Right cardiac atrium (tissue), 5 donors: Measurements from ENCODE around the gene CDK13. TPM values are rescaled to one million over a fixed set of nuclear protein-coding genes. Genes with fewer than 3 reads are reported as not detected.

Experiments
- ATAC-seq, 2 donors: fragments of 200-7000 bp; cut with Tn5 transposase; one replicate each; pipeline versions ENCODE4 v1.8.0 to v1.9.1; 2020; ENCODE audit warnings: moderate library complexity in 2 of 2, mild to moderate bottlenecking in 1 of 2
- DNase-seq, 3 donors: peaks; one replicate each; pipeline ENCODE4 v3.0.0-alpha.2; 2020
- H3K27ac ChIP-seq: one replicate; pipeline ENCODE4 v1.5.1; 2013; ENCODE audit warnings: mild to moderate bottlenecking, low read length, control low read depth, moderate library complexity
- H3K27me3 ChIP-seq: one replicate; pipeline ENCODE4 v1.6.1; 2013; ENCODE audit not compliant: control insufficient read depth, insufficient read depth
- H3K4me1 ChIP-seq: one replicate; pipeline ENCODE4 v1.6.1; 2013; ENCODE audit warnings: low read length; ENCODE audit not compliant: control insufficient read depth, insufficient read depth
- H3K4me3 ChIP-seq: one replicate; pipeline ENCODE4 v1.5.1; 2013; ENCODE audit warnings: low read length, control low read depth
- H3K9me3 ChIP-seq: one replicate; pipeline ENCODE4 v1.6.1; 2013; ENCODE audit warnings: low read length; ENCODE audit not compliant: control insufficient read depth
- whole genome bisulfite sequencing: extraction: QIAGEN DNeasy Blood & Tissue Kit; methylation state at CpG from one replicate; pipeline ENCODE4 v1.1.7; 2013; 5-methylcytosine and 5-hydroxymethylcytosine counted together
- intact Hi-C, 4 donors: fragments of 100-400 bp; cut with DNase I; formaldehyde crosslinking; loops; one replicate each; pipeline versions ENCODE4 v1.11.0 to v1.14.0; 2022 to 2023
- polyA plus RNA-seq: library from polyadenylated mRNA; stranded (reverse); fragments of 200-250 nt; gene quantifications from one replicate; pipeline ENCODE4 v1.2.3, GENCODE V29; 2013
- total RNA-seq, 4 donors: library from RNA; stranded (reverse); fragmentation: NEBNext Ultra II Directional; extraction: Animal tissue kit (Norgen Biotek cat#: 25700); gene quantifications; one replicate each; pipeline ENCODE4 v1.2.1, GENCODE V29; 2021
- donor health status: healthy with polysubstance abuse.
- donor health status: DM: no; HTN: yes; CAD: no.
- donor health status: DM: no; HTN: no; CAD: no.
- donor health status: DM: no; HTN: yes; CAD: no; lungs with severe emphysema.
- donor health status: DM: yes; HTN: yes; CAD: no.

The CDK13 gene
- total and polyA plus RNA-seq, 5 donors = 15.7 to 32.1 (median 29.1) TPM

DNA sequence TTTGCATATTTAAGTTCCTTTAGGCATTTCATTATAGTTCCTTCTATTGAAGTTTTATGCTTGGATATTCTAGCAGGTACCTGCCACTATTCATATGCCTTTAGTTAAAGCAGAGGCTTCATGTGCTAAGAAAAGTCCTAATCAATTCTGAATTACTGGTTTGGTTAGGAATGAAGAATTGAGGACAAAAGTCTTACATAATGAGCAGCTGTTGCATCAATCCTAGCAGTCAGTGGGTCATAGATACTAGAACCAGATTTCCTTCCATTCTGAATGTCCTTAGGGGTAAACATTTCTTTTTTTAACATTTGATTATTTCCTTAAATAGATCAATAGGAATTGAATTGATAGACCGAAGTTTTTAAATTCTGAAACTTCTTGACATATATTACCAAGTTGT, 59.2 kb downstream of the CDK13 start:
- no peak overlapping the region for H3K4me3 ChIP-seq
- DNase-seq (no peak), ATAC-seq (no peak)
- no peak overlapping the region for H3K27ac ChIP-seq
- H3K9me3 ChIP-seq = no peaks in the 10 kb centered on the region
- intact Hi-C loops = no loop called here
- no peaks in the 10 kb centered on the region for H3K27me3 ChIP-seq
- H3K4me1 ChIP-seq = no peaks in the 10 kb centered on the region
- WGBS = 96% methylated on average over 1 of the region's 1 CpG

DNA sequence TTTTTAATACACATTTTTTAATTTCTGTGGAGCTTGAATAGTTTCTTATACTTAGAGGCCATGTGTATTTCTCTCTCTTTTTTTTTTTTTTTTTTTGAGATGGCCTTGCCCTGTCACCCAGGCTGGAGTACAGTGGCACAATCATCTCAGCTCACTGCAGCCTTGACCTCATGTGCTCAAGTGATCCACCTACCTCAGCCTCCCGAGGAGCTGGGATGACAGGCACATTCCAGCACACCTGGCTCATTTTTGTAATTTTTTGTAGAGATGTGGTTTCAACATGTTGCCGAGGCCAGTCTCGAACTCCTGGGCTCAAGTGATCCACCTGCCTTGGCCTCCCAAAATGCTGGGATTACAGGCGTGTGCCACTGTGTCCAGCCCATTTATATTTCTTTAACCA, 64.3 kb downstream of the CDK13 start:
- Histone ChIP-seq H3K27ac (no peak overlapping the region), H3K9me3 (no peaks in the 10 kb centered on the region), H3K4me1 (peaks cover 3% of the 10 kb centered on the region), H3K27me3 (no peaks in the 10 kb centered on the region), H3K4me3 (no peak overlapping the region)
- intact Hi-C loops = no loop called here
- 91% methylated on average over 4 of the region's 4 CpGs for WGBS
- DNase-seq = no peak
- no peak for ATAC-seq

- 19% methylated on average over 4 of the region's 4 CpGs for WGBS
Measured at GRCh38 chr7:40015790-40016296, 65.8 kb downstream of the CDK13 start.

GRCh38 chr7:40019558-40019957, 69.5 kb downstream of the CDK13 start:
- DNase-seq (no peak), ATAC-seq (no peak)
- Histone ChIP-seq H3K27me3 (no peaks in the 10 kb centered on the region), H3K27ac (no peak overlapping the region), H3K4me3 (no peak overlapping the region), H3K9me3 (no peaks in the 10 kb centered on the region), H3K4me1 (peaks cover 3% of the 10 kb centered on the region)
- WGBS = 82% methylated on average over 4 of the region's 4 CpGs
- intact Hi-C loops = no loop called here

More at GRCh38 chr7:40015790-40016296, 65.8 kb downstream of the CDK13 start:
- peak in 1 of 3 donors; percentile 49 for DNase-seq
- Histone ChIP-seq H3K4me3 (no peak overlapping the region), H3K27ac (no peak overlapping the region), H3K27me3 (no peaks in the 10 kb centered on the region), H3K9me3 (no peaks in the 10 kb centered on the region), H3K4me1 (peaks cover 3% of the 10 kb centered on the region)
- intact Hi-C loops = no loop called here
- ATAC-seq = peak; percentile 22 to 36

- Histone ChIP-seq H3K4me3 (no peak overlapping the region), H3K4me1 (no peaks in the 10 kb centered on the region), H3K27me3 (no peaks in the 10 kb centered on the region), H3K9me3 (no peaks in the 10 kb centered on the region), H3K27ac (no peak overlapping the region)
- no peak for ATAC-seq
- no peak for DNase-seq
- intact Hi-C loops = no loop called here
- WGBS = 87% methylated on average over 5 of the region's 5 CpGs
Measured at GRCh38 chr7:40024048-40024447, 74.0 kb downstream of the CDK13 start.

- ATAC-seq (no peak), DNase-seq (no peak)
- Histone ChIP-seq H3K9me3 (no peaks in the 10 kb centered on the region), H3K4me1 (no peaks in the 10 kb centered on the region), H3K4me3 (no peak overlapping the region), H3K27me3 (no peaks in the 10 kb centered on the region), H3K27ac (no peak overlapping the region)
- 98% methylated on average over 3 of the region's 3 CpGs for WGBS
- intact Hi-C loops = no loop called here
Measured at GRCh38 chr7:40024841-40025240, 74.8 kb downstream of the CDK13 start.

GRCh38 chr7:40027545-40027944, 77.5 kb downstream of the CDK13 start:
- H3K9me3 ChIP-seq = no peaks in the 10 kb centered on the region
- no peaks in the 10 kb centered on the region for H3K4me1 ChIP-seq
- DNase-seq (no peak), ATAC-seq (no peak)
- WGBS = 98% methylated on average over 4 of the region's 4 CpGs
- H3K27ac ChIP-seq = no peak overlapping the region
- no peak overlapping the region for H3K4me3 ChIP-seq
- no peaks in the 10 kb centered on the region for H3K27me3 ChIP-seq
- intact Hi-C loops = no loop called here

- Histone ChIP-seq H3K4me3 (no peak overlapping the region), H3K27ac (no peak overlapping the region), H3K4me1 (peaks cover 2% of the 10 kb centered on the region), H3K9me3 (no peaks in the 10 kb centered on the region), H3K27me3 (no peaks in the 10 kb centered on the region)
- ATAC-seq (no peak), DNase-seq (no peak)
- WGBS = 90% methylated on average over 1 of the region's 1 CpG
- intact Hi-C loops = no loop called here
Measured at GRCh38 chr7:40033826-40034225, 83.8 kb downstream of the CDK13 start.

DNA sequence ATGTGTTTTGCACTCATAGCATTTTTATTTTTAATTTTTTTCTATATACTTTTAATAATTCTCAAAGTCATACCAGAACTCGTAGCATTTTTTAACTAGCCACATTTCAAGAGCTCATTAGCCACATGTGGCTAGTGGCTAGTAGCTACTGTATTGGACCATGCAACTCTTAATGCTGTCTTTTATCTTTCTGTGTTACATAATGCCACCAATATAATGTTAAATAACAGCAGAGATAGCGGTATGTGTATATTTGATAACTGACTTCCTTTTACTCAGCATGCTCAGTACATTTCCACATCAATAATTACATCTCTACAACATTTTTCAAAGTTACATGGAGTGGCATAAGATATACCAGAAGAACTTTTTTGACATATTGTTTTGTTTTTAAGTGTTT, 91.4 kb downstream of the CDK13 start:
- H3K27ac ChIP-seq = no peak overlapping the region

DNA sequence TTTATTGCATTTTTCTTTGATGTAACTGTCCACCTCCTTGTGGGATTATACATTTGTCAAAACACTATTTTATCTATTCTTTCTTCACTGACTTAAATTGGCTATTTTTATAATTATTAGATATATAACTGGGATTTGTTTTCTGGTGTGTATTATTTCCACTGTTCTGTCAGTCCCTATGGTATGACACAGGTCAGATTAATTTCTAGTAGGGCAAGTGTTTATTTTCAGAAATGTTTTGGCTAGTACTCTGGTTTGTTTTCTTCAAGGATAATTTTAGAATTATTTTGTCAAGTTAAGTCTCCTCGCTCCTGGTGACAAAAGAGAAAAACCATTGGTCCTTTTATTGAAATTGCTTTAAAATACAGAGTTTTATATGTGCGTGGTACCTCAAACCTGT, 93.1 kb downstream of the CDK13 start:
- H3K9me3 ChIP-seq = no peaks in the 10 kb centered on the region
- WGBS = 76% methylated on average over 2 of the region's 2 CpGs
- DNase-seq (no peak), ATAC-seq (no peak)
- H3K27me3 ChIP-seq = no peaks in the 10 kb centered on the region
- no peaks in the 10 kb centered on the region for H3K4me1 ChIP-seq
- intact Hi-C loops = loop anchor here in 1 of 4 donors (5.0 kb wide), 1 partner anchor 136 kb away; no protein-coding TSS in a partner anchor
- no peak overlapping the region for H3K4me3 ChIP-seq
- no peak overlapping the region for H3K27ac ChIP-seq

More for the DNA sequence above, 91.4 kb downstream of the CDK13 start:
- DNase-seq (no peak), ATAC-seq (no peak)
- 93% methylated on average over 2 of the region's 2 CpGs for WGBS
- no peaks in the 10 kb centered on the region for H3K9me3 ChIP-seq
- intact Hi-C loops = loop anchor here in 1 of 4 donors (5.0 kb wide), 1 partner anchor 134 kb away; no protein-coding TSS in a partner anchor
- H3K4me1 ChIP-seq = no peaks in the 10 kb centered on the region
- H3K27me3 ChIP-seq = no peaks in the 10 kb centered on the region
- no peak overlapping the region for H3K4me3 ChIP-seq

DNA sequence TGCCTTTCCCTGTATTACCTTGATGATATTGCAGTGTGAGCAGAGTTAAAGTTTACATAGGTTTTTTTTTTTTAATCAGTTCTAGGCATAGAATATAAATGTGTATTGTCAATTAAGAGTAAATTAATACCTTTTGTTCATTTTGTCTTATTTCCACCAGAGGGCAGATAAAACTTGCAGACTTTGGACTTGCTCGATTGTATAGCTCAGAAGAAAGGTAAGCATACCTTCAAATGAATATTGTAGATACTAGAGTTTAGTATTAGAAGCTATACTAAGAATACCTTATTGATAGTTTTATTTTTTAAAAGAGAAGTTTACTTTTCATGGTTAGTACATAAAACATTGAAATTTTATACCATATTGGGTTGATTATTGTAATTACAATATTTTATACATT, 97.6 kb downstream of the CDK13 start:
- DNase-seq (no peak), ATAC-seq (no peak)
- WGBS = 81% methylated on average over 1 of the region's 1 CpG
- Histone ChIP-seq H3K4me1 (no peaks in the 10 kb centered on the region), H3K9me3 (no peaks in the 10 kb centered on the region), H3K4me3 (no peak overlapping the region), H3K27me3 (no peaks in the 10 kb centered on the region), H3K27ac (no peak overlapping the region)
- intact Hi-C loops = no loop called here

DNA sequence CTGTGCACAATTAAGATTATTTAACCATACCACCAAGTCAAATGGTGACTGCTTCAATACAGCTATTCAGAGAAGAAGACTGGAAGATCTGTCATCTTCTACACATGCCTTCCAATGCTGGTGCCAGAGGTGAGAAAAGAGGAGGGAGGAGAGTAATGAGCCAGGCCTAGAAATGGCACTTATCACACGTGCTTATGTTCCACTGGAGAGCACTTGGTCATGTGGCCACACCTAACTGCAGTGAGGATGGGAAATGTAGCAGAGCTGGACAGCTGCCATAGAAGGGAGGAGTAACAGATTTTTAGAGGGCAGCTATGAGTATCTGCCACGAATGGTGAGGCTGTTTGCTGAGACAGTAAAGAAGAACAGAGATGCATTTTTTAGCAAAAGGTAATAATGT, 107.2 kb downstream of the CDK13 start:
- intact Hi-C loops = loop anchor here in 1 of 4 donors (10.0 kb wide), 1 partner anchor 102 kb away; the partner anchor contains the start of gene CDK13
- peak in 1 of 3 donors; percentile 40 for DNase-seq
- no peaks in the 10 kb centered on the region for H3K9me3 ChIP-seq
- 14% methylated on average over 2 of the region's 2 CpGs for WGBS
- H3K4me1 ChIP-seq = peaks cover 2% of the 10 kb centered on the region
- H3K27me3 ChIP-seq = no peaks in the 10 kb centered on the region
- no peak overlapping the region for H3K4me3 ChIP-seq
- no peak overlapping the region for H3K27ac ChIP-seq
- peak; percentile 77 to 85 for ATAC-seq
